Lower leg skin (tissue), 4 donors: Measurements from ENCODE around the gene TMSB4Y. TPM values are rescaled to one million over a fixed set of nuclear protein-coding genes. Genes with fewer than 3 reads are reported as not detected.

Experiments used
- DNase-seq, 2 donors: peaks; one replicate each; pipeline ENCODE4 v3.0.0-alpha.2; 2019; ENCODE audit warnings: low spot score in 2 of 2
- H3K4me3 ChIP-seq: fragments of 200-600 bp; sonication (generic); 2 replicates; pipeline ENCODE4 v1.5.1; 2017; ENCODE audit warnings: mild to moderate bottlenecking, low read depth; ENCODE audit not compliant: poor library complexity, severe bottlenecking
- POLR2A ChIP-seq, 2 donors: fragments of 450-650 bp; IDR thresholded peaks; one replicate each; pipeline ENCODE4 v1.6.1; 2016 to 2017; ENCODE audit warnings: antibody characterized with exemption in 2 of 2, mild to moderate bottlenecking in 1 of 2, moderate library complexity in 1 of 2
- WGBS, 2 donors: methylation state at CpG; one replicate each; pipeline ENCODE4 v1.1.5; 2018; 5-methylcytosine and 5-hydroxymethylcytosine counted together
- intact Hi-C: fragments of 100-400 bp; cut with DNase I; formaldehyde crosslinking; loops from one replicate; pipeline ENCODE4 v1.15.0; 2023; ENCODE audit warnings: low total_unique reads
- total RNA-seq, 4 donors: library from RNA; depleted of rRNA; stranded (reverse); fragments of >200 nt; gene quantifications; one replicate each; pipeline ENCODE4 v1.1.0, GENCODE V29; 2016
- TF ChIP-seq, protein P1 (sequence below), 3 donors: fragments of 450-650 bp; IDR thresholded peaks; one replicate each; pipeline ENCODE4 v1.5.1; 2016; ENCODE audit warnings: antibody characterized with exemption in 3 of 3, mild to moderate bottlenecking in 3 of 3, moderate library complexity in 2 of 3

Gene TMSB4Y
- total RNA-seq, 4 donors from 2014 or later = 1.9 to 2.1 TPM; not detected in 2

GRCh38 chrY:13754661-13755060, 51.0 kb downstream of the TMSB4Y start:
- DNase-seq = no peak
- 100% methylated on average over 1 of the region's 1 CpG; no CpG with 5 or more reads in 1 of the 2 donors for WGBS, 2 donors
- TF ChIP-seq POLR2A (IDR thresholded peaks at IDR 0.05) = no peak
- TF ChIP-seq, protein P1, sequence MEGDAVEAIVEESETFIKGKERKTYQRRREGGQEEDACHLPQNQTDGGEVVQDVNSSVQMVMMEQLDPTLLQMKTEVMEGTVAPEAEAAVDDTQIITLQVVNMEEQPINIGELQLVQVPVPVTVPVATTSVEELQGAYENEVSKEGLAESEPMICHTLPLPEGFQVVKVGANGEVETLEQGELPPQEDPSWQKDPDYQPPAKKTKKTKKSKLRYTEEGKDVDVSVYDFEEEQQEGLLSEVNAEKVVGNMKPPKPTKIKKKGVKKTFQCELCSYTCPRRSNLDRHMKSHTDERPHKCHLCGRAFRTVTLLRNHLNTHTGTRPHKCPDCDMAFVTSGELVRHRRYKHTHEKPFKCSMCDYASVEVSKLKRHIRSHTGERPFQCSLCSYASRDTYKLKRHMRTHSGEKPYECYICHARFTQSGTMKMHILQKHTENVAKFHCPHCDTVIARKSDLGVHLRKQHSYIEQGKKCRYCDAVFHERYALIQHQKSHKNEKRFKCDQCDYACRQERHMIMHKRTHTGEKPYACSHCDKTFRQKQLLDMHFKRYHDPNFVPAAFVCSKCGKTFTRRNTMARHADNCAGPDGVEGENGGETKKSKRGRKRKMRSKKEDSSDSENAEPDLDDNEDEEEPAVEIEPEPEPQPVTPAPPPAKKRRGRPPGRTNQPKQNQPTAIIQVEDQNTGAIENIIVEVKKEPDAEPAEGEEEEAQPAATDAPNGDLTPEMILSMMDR (IDR thresholded peaks at IDR 0.05) = no peak
- H3K4me3 ChIP-seq = no peak overlapping the region
- intact Hi-C loops = no loop called here

Other genes starting within 250 kb of the TMSB4Y start
- gene UTY, start 223.9 kb upstream of the TMSB4Y start, total RNA-seq = 10 to 100 TPM in 2 of 4 donors, under 1 TPM in 1, not detected in 1; 0.21 to 26.3 (median 24.4) TPM